Progenitor cell of endocrine pancreas (in vitro differentiated cells): Measurements from ENCODE around the gene WDR62. TPM values are rescaled to one million over a fixed set of nuclear protein-coding genes. Genes with fewer than 3 reads are reported as not detected.

ENCODE experiments used
- DNase-seq: peaks from one replicate; pipeline ENCODE4 v3.0.0; 2021; ENCODE audit warnings: low spot score; ENCODE audit not compliant: unreplicated experiment
- H3K27ac Mint-ChIP-seq: 2 replicates; pipeline ENCODE4 v1.8.0; 2021; ENCODE audit warnings: mild to moderate bottlenecking, moderate library complexity, mixed read lengths
- H3K27me3 Mint-ChIP-seq: 2 replicates; pipeline ENCODE4 v1.8.0; 2021; ENCODE audit warnings: mixed read lengths
- H3K36me3 Mint-ChIP-seq: 2 replicates; pipeline ENCODE4 v1.8.0; 2022; ENCODE audit warnings: mixed read lengths; ENCODE audit not compliant: insufficient read depth
- H3K4me1 Mint-ChIP-seq: 2 replicates; pipeline ENCODE4 v1.8.0; 2021; ENCODE audit warnings: low read depth, mixed read lengths
- H3K4me3 Mint-ChIP-seq: 2 replicates; pipeline ENCODE4 v1.8.0; 2021; ENCODE audit warnings: low read depth, mild to moderate bottlenecking, moderate library complexity, mixed read lengths
- H3K9me3 Mint-ChIP-seq: 2 replicates; pipeline ENCODE4 v1.8.0; 2021; ENCODE audit warnings: low read depth, mixed read lengths
- total RNA-seq: library from RNA; stranded (reverse); gene quantifications from 2 replicates; pipeline ENCODE4 v1.2.1, GENCODE V29; 2021
- TF ChIP-seq, protein P1 (sequence below): fragments of 200-600 bp; sonication (generic); IDR thresholded peaks from one replicate; pipeline ENCODE4 v1.5.0; 2021; ENCODE audit warnings: antibody characterized with exemption, mild to moderate bottlenecking; ENCODE audit not compliant: unreplicated experiment

The WDR62 gene
- total RNA-seq, 1 donor from 2014 or later: 9.2 TPM

DNA sequence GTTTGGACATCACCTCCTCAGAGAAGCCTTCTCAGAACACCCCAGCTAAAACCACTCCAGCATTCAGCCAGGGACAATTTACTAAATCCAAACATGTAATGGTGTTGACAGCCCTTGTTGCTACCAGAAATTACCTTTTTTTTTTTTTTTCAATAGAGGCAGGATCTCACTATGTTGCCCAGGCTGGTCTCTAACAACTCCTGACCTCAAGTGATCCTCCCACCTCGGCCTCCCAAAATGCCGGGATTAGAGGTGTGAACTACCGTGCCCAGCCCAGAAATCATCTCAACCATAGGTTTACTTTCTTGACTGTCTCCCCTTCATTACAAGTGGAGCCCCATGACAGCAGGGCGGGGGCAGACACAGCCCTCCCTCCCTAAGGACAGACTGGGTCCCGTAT lies 31.3 kb upstream of the WDR62 start:
- H3K36me3 Mint-ChIP-seq: peaks cover 2% of the 10 kb centered on the region
- H3K27me3 Mint-ChIP-seq: no peaks in the 10 kb centered on the region
- no peak overlapping the region for H3K4me3 Mint-ChIP-seq
- no peaks in the 10 kb centered on the region for H3K9me3 Mint-ChIP-seq
- TF ChIP-seq, protein P1, sequence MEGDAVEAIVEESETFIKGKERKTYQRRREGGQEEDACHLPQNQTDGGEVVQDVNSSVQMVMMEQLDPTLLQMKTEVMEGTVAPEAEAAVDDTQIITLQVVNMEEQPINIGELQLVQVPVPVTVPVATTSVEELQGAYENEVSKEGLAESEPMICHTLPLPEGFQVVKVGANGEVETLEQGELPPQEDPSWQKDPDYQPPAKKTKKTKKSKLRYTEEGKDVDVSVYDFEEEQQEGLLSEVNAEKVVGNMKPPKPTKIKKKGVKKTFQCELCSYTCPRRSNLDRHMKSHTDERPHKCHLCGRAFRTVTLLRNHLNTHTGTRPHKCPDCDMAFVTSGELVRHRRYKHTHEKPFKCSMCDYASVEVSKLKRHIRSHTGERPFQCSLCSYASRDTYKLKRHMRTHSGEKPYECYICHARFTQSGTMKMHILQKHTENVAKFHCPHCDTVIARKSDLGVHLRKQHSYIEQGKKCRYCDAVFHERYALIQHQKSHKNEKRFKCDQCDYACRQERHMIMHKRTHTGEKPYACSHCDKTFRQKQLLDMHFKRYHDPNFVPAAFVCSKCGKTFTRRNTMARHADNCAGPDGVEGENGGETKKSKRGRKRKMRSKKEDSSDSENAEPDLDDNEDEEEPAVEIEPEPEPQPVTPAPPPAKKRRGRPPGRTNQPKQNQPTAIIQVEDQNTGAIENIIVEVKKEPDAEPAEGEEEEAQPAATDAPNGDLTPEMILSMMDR: no peak
- no peak overlapping the region for H3K27ac Mint-ChIP-seq
- no peaks in the 10 kb centered on the region for H3K4me1 Mint-ChIP-seq
- DNase-seq: no peak

DNA sequence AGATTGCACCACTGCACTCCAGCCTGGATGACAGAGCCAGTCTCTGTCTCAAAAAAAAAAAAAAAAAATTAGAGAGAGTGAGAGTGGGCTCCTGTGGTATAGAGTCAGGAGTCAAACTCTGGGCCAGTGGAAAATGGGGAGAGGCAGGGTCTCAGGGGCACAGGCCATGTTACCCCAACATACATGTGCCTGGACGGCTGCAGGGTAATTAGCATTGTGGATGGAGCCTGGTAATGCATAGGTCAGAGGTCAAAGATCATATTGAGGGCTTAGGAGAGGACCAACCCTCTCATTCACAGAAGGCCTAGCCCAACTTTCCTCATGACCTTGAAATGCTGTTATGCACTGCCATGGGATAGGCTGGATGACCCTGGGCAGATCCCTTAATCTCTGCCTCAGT lies 29.2 kb upstream of the WDR62 start:
- peaks cover 5% of the 10 kb centered on the region for H3K36me3 Mint-ChIP-seq
- H3K27ac Mint-ChIP-seq: no peak overlapping the region

DNA sequence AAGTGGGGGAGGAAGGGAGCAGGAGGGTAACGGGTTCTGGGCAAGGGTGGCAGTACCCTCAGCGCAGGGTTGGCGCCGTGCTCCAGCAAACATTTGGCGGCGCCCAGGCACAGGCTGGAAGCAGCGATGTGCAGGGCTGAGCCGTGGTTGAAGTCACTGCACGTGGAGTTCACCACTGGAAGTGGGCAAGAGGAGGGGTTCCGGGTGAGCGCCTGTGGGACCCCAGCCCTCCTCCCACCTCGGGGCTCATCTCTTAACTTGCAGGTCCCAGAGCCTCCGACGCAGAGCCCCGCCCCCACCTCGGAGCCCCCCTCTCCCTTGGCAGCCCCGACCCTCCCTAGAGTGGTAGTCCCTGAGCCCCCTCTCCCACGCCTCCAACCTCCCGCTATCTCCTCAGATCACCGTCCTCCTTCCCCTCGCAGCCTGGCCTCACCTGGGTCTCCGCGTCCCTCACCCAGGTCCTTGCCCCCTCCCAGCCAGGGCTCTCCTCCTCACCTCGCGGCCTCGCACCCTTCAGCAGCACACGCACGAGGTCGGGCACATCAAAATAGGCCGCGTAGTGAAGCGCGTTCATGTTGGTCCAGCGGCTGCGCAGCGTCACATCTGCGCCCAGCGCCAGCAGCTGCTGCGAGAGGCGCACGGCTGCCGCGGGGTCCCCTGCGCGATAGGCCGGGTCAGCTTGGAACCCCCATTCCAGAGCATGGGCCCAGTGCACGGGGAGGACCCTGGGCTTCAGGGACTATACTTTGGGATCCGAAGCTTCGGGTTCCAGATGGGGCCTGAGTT lies 28.4 kb upstream of the WDR62 start:
- Mint-ChIP-seq H3K27ac (no peak overlapping the region), H3K36me3 (peaks cover 5% of the 10 kb centered on the region), H3K4me1 (peaks cover 1% of the 10 kb centered on the region), H3K4me3 (no peak overlapping the region), H3K9me3 (no peaks in the 10 kb centered on the region), H3K27me3 (no peaks in the 10 kb centered on the region)
- DNase-seq: no peak
- TF ChIP-seq, protein P1: no peak

More for the DNA sequence above, 29.2 kb upstream of the WDR62 start:
- no peaks in the 10 kb centered on the region for H3K27me3 Mint-ChIP-seq
- no peaks in the 10 kb centered on the region for H3K4me1 Mint-ChIP-seq
- no peak overlapping the region for H3K4me3 Mint-ChIP-seq
- no peaks in the 10 kb centered on the region for H3K9me3 Mint-ChIP-seq
- DNase-seq: no peak
- TF ChIP-seq, protein P1: no peak

DNA sequence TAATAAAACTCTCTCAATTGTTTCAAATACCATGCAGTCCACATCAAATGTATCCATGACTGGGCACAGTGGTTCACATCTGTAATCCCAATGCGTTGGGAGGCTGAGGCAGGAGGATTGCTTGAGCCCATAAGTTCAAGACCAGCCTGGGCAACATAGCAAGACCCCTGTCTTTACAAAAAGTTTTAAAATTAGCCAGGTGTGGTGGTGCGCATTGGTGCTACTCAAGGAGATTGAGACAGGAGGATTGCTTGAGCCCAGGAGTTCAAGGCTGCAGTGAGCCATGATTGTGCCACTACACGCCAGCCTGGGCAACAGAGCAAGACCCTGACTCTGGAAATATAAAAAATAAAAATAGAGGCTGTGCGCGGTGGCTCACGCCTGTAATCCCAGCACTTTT lies 27.0 kb upstream of the WDR62 start:
- Mint-ChIP-seq H3K27ac (no peak overlapping the region), H3K4me1 (peaks cover 5% of the 10 kb centered on the region), H3K36me3 (peaks cover 5% of the 10 kb centered on the region), H3K4me3 (no peak overlapping the region), H3K9me3 (no peaks in the 10 kb centered on the region), H3K27me3 (no peaks in the 10 kb centered on the region)
- TF ChIP-seq, protein P1: no peak
- DNase-seq: no peak

DNA sequence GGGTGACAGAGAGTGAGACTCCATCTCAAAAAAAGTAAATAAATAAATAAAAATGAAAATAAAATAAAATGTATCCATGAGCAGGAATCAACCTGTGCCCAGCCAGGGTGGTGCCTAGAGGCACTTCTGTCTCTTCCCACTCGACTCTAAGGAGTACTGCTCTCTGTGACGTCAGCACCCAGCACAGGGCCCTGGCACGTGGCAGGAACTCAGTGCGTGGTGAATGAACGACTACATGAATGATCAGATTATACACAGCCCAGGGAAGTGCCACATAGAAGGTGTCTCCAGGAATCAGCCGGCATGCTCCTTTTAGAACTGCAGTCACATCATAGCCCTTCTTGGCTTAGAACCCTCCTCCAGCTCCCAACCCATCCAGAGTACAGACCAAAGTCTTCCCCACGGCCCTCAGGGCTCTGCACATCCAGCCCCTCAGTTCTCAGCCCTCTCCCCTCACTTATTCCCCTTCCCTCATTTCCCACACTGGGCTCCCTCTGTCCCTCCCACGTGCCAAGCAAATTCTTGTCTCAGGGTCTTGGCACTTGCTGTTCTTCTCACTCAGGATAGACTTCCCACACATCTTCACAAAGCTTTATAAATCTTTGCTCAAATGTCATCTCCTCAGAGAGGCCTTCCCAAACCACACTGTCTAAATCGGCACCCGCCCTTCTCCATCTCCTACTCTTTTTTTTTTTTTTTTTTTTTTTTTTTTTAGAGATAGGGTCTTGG lies 26.2 kb upstream of the WDR62 start:
- H3K27ac Mint-ChIP-seq: no peak overlapping the region
- no peaks in the 10 kb centered on the region for H3K9me3 Mint-ChIP-seq
- DNase-seq: no peak
- H3K27me3 Mint-ChIP-seq: no peaks in the 10 kb centered on the region
- H3K4me3 Mint-ChIP-seq: no peak overlapping the region
- H3K36me3 Mint-ChIP-seq: peaks cover 5% of the 10 kb centered on the region
- peaks cover 5% of the 10 kb centered on the region for H3K4me1 Mint-ChIP-seq
- TF ChIP-seq, protein P1: no peak
